Measurements from ENCODE around the gene LYPLA2. TPM values are rescaled to one million over a fixed set of nuclear protein-coding genes. Genes with fewer than 3 reads are reported as not detected.

LYPLA2 gene
- 56.6 to 65.5 TPM (median 59.6 TPM) in 5 replicates for total RNA-seq (2022; extraction: Qiagen RNA extraction; ENCODE audit: low read depth)

GRCh38 chr1:23790696-23791515 lies at the start of gene LYPLA2:
TSS of gene LYPLA2 (plus strand) at chr1:23791145. CDS start at chr1:23792683, 1,538 bp downstream.

GRCh38 chr1:23743287-23744152 lies 47.4 kb upstream of the LYPLA2 start, which contains the start of gene ELOA:
TSS of gene ELOA (plus strand) at chr1:23743471. CDS start at chr1:23743504, 33 bp downstream.

GRCh38 chr1:23777979-23778814 lies 12.7 kb upstream of the LYPLA2 start, which contains the start of gene PITHD1:
TSS of gene PITHD1 (plus strand) at chr1:23778418. CDS start at chr1:23778516, 98 bp downstream.

GRCh38 chr1:23800400-23801337 lies 9.7 kb downstream of the LYPLA2 start, which contains the start of gene GALE:
TSS of gene GALE (minus strand) at chr1:23800754. CDS start at chr1:23799007, 1,747 bp downstream.

GRCh38 chr1:23825076-23825761 lies 34.3 kb downstream of the LYPLA2 start, which contains the start of gene HMGCL:
TSS of gene HMGCL (minus strand) at chr1:23825429. CDS start at chr1:23825415, 14 bp downstream.

Other genes with a start within 250 kb of the LYPLA2 start
- 341 to 429 TPM (median 397 TPM) in 5 replicates for gene ID3, start 231.6 kb upstream of the LYPLA2 start, total RNA-seq (2022; extraction: Qiagen RNA extraction; ENCODE audit: low read depth)
- 1,221 to 1,520 TPM (median 1,394 TPM) in 5 replicates for gene RPL11, start 99.3 kb upstream of the LYPLA2 start, total RNA-seq (2022; extraction: Qiagen RNA extraction; ENCODE audit: low read depth)
- gene ELOA, start 47.7 kb upstream of the LYPLA2 start, total RNA-seq (2022; extraction: Qiagen RNA extraction; ENCODE audit: low read depth), result 26.6 to 28.6 TPM (median 27.2 TPM) in 5 replicates
- gene PITHD1, start 12.7 kb upstream of the LYPLA2 start, total RNA-seq (2022; extraction: Qiagen RNA extraction; ENCODE audit: low read depth), result 26.4 to 34.3 TPM (median 30.6 TPM) in 5 replicates
- gene GALE, start 9.6 kb downstream of the LYPLA2 start, total RNA-seq (2022; extraction: Qiagen RNA extraction; ENCODE audit: low read depth), result 64.6 to 80.2 TPM (median 75.6 TPM) in 5 replicates
- 12.4 to 15.1 TPM (median 12.8 TPM) in 5 replicates for gene HMGCL, start 34.3 kb downstream of the LYPLA2 start, total RNA-seq (2022; extraction: Qiagen RNA extraction; ENCODE audit: low read depth)
- gene FUCA1, start 77.1 kb downstream of the LYPLA2 start, total RNA-seq (2022; extraction: Qiagen RNA extraction; ENCODE audit: low read depth), result 9.5 to 11.2 TPM (median 10.1 TPM) in 5 replicates
- gene CNR2, start 122.2 kb downstream of the LYPLA2 start, total RNA-seq (2022; extraction: Qiagen RNA extraction; ENCODE audit: low read depth), result 0.02 TPM in 1 of 5 replicates, not detected in the others
- 28.1 to 41.7 TPM (median 32.4 TPM) in 5 replicates for gene PNRC2, start 168.7 kb downstream of the LYPLA2 start, total RNA-seq (2022; extraction: Qiagen RNA extraction; ENCODE audit: low read depth)
- 73.2 to 91.3 TPM (median 88.1 TPM) in 5 replicates for gene SRSF10, start 189.2 kb downstream of the LYPLA2 start, total RNA-seq (2022; extraction: Qiagen RNA extraction; ENCODE audit: low read depth)